NOMO-1 treated with dmso at 0.1 percent for 144 hours (cell line): ENCODE results near the gene TRIM66.

Experiments
- DNase-seq: peaks from one replicate; lab custom pipeline; 2025; ENCODE audit not compliant: unreplicated experiment; lab: John Stamatoyannopoulos, UW

TRIM66 gene

DNA sequence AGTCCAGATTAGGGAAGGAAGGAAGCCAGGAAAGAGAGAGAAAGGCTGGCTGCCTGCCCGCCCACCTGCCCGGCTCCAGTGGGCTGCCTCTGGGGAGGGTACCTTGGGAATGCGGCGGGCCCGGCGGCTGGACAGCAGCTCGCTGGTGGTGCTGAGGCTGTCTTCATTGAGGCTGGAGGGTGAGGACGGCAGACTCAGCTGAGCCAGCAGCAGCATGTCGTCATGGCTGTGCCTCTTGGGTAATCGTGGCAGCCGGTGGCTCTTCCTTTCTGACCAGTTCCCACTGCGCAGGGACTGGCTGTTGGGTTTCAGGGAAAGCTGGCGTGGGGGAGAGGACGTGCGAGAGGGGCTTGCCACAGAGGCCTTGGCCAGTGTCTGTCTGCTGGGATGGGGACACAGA lies 33.0 kb upstream of the TRIM66 start:
- DNase-seq, result no peak

DNA sequence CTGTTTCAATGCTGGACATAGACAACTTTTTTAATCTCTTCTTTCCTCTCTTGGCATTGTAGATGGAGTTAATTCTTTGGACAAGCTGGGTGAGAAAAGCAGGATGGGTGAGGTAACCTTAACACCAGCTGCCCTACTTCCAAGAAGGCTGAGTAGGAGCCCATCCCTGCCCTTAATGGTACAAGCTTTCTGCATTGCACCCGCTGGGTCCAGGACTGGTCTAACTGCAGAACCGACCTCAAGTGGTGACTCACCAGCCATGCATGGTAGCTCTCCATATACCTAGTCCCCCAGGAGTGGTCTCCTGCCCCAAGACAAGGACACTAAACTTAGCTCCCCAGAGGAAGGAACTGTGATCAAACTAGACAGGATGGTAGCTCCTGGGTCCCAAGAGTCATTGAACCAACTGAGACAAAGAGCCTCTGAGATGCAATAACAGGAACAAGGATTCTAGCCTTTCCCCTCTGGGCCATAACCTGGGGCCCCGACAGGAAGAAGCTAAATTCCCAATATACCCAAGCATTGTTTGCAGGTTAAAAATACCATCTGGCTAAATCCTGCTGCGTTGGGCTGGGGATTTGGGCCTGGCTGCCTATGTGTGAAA lies 32.3 kb upstream of the TRIM66 start:
- no peak for DNase-seq

DNA sequence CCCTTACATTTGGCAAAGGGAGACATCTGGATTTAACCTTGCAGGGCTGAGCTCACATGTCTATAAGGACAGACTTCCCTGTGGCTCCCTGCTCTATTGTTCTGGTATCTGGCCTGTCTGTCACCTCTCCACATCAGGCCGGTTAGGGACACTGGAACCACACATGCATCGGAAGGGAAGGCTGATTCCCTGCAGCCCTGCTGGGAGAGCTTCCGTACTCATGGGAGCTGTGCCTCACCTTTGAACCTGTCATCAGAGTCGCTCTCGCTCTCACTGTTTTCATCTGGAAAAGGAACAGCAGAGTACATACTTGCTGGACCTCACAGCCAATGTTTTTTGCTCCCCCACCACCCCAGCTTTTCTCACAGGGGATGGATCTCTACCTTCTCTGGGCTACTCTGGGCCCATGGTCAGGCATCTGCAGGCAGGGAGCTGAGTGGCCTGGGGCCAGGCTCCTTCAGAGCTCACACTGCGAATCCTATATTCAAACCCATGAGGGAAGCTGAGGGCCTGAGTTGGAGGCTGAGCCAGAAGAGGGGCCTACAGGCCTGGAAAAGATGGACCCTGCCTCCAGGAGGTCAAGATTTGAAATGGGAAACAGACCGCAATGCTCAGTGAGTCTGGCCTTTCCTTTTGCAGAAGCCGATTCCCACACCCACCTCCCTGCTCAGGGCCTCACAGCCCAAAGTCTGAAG lies 31.4 kb upstream of the TRIM66 start:
- no peak for DNase-seq

DNA sequence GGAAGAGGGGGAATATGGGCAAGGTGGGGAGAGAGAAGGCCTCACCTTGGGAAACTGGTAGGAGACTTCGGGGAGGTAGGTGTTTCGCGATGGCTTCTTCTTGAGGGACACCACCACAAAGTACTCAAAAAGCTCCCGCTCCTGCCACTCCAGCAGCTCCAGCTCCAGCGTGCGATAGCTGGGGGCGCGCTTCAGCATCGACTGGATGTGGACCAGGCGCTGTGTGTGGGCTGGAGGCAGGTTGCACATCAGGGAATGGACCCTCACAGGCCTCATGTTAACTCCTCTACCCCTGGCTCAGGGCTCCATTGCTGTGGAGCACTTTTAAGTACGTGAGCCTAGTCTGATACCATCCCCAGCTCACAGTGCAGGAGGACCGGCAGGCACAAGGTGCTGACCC lies 30.0 kb upstream of the TRIM66 start:
- no peak for DNase-seq

DNA sequence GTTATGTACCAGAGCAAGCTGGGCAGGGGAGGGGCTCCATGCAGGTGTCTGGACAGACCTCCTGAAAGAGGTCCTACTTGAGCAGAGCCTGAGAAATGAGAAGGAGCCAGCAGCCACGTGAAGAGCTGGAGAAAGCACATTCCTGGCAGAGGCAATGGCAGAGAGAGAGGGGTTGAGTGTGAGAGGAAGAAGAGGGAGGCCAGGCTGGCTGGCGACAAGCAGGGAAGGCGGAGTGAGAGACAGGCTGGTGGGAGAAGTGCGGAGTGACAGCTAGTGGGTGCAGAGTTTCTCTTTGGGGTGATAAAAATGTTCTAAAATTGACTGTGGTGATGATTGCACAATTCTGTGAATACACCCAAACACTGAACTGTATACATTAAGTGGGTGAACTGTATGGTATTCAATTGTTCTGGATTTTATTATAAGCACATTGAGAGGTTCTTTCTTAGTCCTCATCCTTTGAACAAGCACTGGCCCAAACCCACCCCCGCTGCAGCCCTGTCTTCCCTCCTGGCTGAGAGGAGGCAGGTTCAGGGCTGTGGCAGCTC lies 29.5 kb upstream of the TRIM66 start:
- DNase-seq, result no peak

DNA sequence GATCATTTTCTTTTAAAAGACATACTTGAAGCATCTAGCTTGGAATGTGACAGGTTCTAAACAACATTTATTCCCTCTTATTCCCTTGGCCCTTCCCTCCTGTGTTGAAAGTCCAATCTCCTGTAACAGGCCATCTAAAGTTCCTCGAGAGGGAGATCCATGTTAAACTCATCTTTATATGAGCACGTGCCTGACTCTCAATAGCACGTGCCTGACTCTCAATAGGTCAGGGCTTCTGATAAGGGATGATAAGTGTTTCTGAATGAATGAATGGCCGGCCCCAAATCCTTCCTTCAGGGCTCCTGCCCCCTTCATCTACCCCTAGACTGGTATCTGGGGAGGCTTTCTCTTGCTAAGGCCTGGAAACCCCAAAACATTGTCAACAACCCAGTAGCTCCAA lies 27.3 kb upstream of the TRIM66 start:
- DNase-seq, result no peak

DNA sequence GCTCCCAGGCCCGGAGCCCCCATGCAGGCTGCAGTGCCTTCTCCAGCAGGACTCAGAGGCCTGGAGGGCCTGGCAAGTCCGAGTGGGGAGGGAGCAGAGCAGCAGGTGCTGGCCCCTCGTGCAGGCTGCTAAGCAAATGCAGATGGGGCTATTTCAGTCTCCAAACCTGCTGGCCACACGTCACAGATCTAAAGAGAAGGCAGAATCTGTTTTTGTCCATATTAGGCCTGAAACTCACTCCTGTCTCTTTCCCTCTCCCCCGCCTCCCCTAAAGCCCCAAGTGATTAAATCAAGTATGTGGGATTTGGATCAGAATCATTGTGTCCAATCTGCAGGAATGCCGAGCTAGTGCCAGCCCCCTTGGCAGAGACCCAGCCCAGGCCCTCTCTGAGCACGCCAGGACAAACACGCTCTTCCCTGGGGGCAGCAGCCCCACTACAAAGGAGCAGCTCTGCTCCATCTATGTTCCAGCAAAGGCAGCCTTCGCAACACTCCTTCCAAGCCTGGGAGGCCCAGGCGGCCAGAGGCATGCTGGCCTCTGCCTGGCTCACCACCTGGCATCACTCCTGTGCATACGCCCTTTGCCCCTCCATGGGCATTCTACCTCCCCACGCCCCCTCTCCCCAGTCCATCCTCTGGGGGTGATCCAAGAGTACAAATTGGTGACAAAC lies 26.7 kb upstream of the TRIM66 start:
- no peak for DNase-seq

DNA sequence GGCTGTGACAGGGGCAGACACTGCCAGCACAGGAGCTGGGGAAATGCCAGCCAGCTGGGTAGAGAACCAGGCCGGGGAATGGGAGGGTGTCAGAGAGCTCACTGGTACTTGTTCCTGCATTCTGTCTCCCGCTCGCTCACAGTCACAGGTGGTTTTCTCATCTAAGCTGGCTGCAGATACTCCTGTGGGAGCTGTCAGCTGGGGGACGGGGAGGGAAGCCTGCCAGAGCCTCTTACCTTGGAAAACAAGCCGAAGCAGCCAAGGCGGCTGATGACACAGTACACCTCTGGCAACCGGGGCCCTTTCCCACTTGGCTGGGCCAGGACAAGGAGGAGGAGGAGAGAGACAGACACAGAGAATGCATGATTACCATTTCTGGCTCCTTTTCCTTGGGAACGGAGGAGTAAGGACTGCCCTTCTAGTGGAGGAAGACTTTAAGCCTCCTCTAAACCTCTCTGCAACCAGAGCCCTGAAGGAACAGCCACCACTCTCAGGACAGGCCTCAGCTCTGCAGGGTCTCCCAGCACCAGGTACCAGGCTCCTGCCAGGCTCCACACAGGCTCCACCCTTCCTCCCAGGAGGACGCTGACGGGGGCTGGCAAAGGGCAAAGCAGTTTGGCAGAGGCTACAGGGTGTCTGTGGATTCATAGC lies 25.2 kb upstream of the TRIM66 start:
- DNase-seq, result no peak

DNA sequence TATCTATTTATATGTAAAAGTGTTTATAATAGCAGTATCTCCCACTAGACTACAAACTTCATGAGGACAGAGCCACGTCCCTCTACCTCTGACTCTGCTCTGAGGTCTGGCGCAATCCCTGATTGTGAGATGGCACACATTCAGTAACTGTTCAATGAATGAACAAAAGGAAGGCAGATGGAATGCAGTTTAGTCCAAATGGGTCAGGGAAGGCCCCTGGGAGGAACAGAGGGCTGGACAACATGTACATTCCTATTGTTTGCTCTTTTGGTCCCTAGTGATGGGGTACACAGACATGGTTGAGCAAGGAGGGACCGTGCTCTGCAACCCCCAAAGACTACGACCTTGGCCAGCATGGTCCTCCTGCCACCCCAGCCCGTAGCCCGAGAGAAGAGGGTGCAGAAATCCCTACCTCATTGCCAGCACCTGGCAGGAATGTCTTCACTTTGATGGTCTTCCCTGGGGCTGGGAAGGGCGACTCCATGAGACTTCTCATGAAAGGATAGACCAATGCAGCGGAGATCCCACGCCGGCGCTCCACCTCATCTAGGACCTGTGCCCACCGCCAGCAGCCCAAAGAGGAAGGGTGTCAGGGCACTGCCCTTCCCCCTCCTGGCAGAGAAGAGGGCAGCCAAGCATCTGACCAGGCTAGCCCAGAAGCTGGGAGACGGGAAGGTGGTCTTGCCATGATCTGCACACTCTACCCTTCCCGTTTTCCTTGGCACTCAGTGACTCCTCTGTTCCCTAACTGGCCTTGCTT lies 24.4 kb upstream of the TRIM66 start:
- DNase-seq, result no peak

DNA sequence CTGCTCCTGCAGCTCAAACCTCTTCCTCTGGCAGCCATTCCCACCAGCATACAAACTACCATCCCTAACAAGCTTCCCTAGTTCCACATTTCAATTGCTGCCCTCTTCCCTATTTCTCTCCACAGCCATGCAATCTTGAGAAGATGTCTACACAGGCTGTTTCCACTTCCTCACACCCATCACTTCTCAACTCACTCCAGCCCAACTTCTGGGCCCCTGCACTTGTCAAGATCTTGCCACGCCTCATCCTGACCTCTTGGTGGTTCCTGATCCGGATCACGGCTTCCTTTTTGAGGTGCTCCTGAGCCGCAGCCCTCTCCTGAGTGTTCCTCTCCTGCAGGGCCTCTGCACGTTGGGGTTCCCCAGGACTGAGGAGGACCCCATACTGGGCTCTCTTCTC lies 22.7 kb upstream of the TRIM66 start:
- peak; percentile 39 for DNase-seq

DNA sequence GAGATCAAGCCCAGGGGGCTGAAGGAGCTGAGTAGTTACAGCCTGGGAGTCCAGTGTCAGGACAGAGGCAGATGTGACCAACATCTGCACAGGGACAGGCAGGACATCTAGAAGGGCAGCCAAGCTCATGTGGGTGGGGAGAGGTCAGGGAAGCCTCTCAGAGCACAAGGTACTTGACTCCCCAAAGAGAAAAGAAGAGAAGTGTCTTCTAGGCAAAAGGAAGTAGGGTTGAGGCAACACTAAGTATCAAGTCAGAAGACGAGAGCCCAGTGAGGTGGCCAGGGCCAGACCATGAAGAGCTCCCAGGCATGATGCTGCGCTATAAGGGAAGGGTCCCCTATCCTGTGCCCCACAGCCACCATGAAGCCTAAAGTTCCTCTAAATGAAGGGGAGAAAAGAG lies 21.7 kb upstream of the TRIM66 start:
- no peak for DNase-seq

DNA sequence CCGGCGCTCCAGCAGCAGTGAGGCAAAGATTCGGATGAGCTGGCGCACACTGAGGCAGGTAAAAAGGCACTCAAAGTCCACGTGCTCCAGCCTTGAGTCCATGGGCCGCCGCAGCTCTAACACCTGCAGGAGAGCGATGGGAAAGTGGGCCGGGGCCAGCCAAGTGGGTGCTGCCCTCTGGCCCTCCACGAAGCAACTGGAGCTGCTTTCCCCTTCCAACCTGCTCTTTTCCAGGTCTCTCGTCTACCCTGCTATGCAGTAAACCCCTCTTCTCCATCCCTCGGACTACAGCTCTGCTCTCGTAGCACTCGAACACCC lies 20.1 kb upstream of the TRIM66 start:
- no peak for DNase-seq

DNA sequence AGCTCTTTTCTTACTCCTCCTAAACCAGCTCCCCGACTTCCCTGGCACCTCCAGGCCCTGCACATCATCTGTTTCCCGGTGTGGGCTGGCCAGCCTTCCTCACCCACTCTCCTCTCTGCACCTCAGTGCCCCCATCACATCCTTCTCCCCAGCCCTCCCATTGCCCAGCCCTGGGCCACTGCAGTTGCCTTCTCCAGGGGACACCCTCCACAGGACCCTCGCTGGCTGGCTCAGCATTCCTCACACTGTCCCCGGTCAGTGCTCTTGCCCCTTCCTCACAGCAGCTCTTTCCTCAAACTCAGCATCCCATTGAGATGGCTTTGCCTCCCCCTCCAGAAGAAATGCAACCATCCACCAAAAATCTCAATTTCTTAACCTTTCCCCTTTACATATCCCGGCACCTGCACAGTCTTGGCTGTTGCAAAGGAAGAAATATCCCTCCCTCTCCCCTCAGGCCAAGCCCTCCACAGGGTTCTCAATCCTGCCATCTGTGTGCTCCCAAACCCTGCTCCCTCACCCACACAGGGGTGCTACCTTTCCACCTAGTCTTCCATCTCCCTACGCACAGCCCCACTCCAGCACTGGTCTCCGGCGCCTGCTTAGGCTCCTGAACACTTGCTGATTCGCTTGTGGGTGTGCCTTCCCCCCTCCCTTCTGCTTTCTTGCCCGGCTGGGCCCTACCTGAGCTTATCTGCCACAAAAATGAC lies 19.6 kb upstream of the TRIM66 start:
- no peak for DNase-seq

DNA sequence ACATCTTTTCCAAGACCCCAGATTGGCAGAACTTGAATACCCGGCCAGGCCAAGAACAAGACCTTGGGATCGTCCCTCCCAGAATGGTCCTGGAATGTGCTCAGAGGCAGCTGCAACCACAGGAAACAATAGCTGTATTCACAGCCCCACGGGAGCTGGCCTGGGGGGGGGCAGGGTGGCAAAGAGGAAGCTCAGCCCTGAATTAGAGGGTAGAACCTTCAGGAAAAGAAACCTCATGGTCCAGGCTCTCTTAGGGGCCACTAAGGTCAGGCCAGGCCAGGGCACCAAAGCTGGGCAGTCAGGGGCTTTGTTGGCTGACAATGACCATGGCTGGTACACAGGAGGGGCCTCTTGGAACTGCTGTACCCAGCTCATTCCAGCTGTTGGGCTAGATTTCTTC lies 17.4 kb upstream of the TRIM66 start:
- no peak for DNase-seq

DNA sequence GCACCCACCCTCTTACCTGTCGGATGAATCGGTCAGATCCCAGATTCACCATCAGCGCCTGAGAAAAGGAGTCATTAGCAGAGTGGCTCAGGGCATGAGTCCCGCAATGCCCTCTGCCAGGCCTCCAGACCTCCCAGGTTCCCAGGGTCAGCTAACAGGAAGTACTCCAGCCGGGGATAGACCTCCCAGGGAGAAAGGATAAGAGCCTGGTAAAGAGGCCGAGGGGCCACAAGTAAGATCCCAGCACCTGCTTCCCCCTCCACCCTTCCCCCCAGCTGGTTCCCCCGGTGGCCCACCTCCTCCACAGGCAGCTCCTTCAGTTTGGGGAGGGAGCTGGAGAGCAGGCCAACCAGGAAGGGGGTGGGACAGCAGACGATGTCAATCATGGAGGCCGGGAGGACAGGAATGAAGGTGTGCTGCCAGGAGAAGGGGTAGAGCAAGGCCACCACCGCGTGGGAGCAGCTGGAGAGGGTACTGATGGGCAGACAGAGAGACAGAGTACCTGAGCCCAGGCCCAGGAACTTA lies 16.5 kb upstream of the TRIM66 start:
- DNase-seq, result no peak

DNA sequence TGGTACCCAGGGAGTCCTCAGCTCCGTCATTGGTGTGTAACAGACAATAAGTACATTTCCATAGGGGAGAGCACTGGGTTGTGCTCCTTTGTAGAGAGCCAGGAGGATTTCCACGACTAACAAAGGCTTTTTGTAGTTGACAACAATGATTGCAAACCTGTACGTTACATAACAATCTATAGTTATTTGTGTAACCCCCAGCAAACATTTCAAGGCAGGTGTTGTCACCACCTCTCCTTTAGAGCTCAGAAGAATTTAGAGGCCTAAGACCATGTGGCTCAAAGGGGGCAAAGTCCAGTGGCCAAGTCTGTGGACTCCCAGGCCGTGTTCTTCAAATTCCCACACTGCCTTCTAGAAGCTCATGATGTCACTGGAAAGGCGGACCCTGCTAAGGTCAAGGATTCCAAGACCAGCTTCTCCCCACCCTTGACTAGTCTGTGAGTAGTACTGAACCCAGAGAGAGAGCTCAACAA lies 15.9 kb upstream of the TRIM66 start:
- DNase-seq, result no peak

DNA sequence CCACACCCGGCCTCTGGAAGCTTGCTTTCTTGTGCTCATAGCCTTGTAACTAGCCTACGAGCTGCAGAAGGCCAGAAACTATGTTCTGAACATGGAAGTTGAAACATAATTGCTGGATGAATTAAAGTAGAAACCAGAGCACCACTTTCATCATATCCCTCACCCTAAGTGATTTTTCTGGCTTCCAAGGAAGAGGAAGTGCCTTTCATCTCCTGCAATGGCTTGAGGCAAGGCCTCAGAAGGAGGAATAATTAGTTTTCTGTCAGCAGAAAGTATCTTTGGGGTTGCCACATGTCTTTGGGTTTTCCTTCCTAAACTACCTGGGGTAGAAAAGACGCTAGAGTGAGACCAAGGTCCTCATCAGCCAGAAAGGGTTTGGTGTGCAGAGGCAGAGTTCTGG lies 14.6 kb upstream of the TRIM66 start:
- peak; percentile 67 for DNase-seq

DNA sequence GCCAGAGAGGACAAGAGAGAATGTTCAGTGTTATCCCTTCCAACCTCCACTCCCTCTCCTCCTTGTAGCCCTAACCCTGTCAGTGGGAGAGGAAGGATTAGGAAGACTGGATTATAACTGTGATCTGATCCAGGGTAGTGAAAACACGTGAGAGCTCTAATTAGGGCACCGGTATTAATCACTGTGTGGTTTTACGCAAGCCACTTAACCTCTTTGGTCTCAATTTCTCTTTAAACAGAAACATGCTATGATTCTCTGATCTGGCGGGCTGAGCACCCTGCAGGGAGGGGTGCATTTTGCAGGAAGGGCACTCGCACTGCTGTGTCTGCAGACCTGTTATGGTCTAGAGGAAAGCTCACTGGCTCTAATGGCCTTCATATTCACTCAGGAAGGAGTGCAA lies 11.7 kb upstream of the TRIM66 start:
- DNase-seq, result no peak

DNA sequence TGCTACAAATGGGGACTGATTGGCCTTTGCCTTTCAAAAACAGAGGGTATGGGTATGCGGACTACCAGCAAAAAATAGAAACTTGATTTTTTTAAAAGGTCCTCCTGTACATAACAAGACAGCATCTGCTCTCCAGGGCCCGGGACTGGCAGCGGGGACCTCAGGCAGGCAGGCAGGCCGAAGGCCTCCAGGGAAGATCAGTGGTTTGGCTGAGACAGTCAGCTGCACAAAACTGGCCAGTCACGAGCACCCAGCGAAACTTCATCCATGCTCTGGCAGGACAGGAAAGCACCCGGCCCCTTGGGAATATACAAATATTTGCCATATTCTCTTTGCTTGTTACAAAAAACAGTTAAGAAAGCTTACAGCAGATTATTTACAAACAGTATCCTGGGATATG lies 11.1 kb upstream of the TRIM66 start:
- no peak for DNase-seq

DNA sequence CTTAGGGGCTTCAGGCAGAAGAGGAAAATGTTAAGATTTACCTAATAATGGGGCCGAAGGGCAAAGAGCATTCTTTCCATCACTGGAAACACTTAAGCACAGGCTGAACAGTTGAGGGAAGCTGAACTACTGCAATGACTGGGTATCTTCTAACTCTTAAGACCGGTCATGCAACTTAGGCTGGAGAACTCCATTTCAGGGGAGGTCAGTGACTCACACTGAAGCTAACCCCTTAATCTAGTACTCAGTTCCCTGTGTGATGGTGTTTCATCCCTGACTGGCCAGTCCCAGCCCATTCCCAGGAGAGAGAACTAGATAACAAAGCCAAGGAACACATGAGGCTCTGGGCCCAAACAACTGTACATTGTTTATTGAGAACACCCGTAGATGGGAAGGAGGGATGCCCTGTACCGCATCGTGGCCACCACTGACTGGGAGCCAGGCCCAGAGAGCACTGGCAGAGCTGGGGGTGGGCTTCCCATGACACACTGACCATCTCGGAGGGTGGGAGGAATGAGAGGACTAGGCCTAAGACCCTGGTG lies 10.6 kb upstream of the TRIM66 start:
- no peak for DNase-seq
